GM21423 (cell line): ENCODE measurements around the gene TMEM219.

Experiments used
- ATAC-seq: cut with Tn5 transposase; IDR thresholded peaks from one replicate; pipeline ENCODE4 v1.9.1; 2021; ENCODE audit warnings: mild to moderate bottlenecking, moderate library complexity; ENCODE audit not compliant: unreplicated experiment

Gene TMEM219

GRCh38 chr16:29994600-29995323 lies 32.9 kb downstream of the TMEM219 start:
- peak; percentile 38 for ATAC-seq

DNA sequence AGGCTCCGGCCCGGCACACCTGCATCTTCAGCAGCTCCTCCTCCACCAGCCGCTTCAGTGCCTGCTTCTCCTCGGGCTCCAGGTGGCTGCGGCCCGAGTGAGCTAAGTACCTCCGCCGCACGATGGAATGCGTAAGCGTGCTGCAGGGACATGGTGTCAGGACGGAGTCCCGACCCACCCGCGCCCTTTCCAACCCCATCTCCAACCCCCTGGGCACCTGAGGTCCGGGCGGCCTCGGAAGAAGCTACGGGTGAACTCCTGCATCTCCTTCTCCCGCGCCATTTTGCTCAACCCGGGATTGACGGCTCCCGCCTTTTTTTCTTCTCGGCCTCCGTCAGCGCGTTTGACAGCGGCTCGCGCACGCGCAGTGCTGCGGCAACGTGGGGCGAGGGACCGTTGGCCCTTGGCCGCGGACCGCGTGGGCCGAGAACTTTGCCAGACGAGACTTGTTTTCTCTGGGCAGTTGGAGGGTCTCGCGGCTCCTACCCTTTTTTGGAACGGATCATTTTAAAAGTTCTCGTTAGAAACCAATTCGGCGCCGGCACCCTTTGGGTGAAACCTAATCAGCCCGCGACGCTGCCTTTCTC lies 33.5 kb downstream of the TMEM219 start, which contains the start of gene HIRIP3:
Gene HIRIP3 (minus strand): TSS at position 294 of the 587 bp plus-strand sequence. CDS start 12 bp downstream, at position 282.
- ATAC-seq = peak; percentile 45

DNA sequence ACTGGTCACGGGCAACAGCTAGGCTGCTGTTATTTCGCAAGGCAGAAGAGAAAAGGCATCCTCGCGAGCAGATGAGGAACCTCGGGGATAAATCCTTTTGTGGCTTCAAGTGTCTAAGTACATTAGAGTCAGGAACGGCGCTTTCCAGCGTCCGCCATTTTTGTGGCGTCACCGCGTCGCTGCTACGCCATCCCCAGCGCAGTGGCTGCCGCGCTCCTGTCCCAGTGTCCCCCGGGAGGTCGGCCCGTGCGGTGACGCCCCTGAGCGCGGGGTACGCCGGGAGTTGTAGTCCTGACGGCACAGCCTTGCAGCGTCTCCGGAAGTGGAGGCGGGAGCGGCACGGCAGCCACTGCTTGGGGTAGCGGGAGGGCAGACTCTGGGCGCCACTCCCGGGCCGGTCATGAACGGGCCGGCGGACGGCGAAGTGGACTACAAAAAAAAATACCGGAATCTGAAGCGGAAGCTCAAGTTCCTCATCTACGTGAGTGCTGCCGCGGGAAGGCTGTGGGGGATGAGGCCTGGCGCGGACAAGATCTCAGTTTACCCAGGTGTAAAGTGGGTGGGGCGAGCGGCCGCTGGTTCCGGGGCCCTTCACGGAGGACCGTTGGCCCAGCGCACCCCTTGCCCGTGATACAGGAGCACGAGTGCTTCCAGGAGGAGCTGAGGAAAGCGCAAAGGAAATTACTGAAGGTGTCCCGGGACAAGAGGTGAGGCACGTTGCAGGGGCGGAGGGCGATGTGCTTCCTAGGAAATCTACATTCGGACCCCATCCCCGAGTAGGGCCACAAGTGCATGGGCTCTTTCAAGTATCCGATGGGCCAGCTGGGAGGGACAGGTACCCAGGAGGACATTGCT lies 34.3 kb downstream of the TMEM219 start, which contains the start of gene INO80E:
Gene INO80E (plus strand): TSS at position 331 of the 855 bp plus-strand sequence. CDS start 70 bp downstream, at position 401.
- ATAC-seq = peak; percentile 88

DNA sequence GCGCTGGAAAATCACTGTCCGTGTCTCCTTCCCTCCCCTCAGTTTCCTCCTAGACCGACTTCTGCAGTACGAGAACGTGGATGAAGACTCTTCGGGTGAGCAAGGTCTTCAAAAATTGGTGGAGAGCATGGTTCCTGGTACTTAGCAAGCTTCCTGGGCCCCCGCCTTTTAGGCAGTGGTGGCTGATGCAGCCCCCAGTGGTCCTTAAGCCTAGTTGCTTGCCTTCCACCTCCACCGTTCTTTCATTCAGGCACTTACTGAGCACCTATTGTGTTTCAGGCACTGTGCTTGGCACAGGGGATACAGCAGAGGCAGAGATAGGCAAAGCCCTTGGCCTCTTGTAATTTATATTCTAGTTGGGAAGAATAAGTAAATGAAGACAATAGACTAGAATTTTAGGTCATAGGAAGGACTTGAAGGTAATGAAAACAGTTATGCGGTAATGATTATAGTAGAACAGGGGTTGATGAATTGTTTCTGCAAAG lies 34.9 kb downstream of the TMEM219 start:
- no peak for ATAC-seq

- ATAC-seq = no peak
Measured at GRCh38 chr16:29999605-30000004, 37.7 kb downstream of the TMEM219 start.

DNA sequence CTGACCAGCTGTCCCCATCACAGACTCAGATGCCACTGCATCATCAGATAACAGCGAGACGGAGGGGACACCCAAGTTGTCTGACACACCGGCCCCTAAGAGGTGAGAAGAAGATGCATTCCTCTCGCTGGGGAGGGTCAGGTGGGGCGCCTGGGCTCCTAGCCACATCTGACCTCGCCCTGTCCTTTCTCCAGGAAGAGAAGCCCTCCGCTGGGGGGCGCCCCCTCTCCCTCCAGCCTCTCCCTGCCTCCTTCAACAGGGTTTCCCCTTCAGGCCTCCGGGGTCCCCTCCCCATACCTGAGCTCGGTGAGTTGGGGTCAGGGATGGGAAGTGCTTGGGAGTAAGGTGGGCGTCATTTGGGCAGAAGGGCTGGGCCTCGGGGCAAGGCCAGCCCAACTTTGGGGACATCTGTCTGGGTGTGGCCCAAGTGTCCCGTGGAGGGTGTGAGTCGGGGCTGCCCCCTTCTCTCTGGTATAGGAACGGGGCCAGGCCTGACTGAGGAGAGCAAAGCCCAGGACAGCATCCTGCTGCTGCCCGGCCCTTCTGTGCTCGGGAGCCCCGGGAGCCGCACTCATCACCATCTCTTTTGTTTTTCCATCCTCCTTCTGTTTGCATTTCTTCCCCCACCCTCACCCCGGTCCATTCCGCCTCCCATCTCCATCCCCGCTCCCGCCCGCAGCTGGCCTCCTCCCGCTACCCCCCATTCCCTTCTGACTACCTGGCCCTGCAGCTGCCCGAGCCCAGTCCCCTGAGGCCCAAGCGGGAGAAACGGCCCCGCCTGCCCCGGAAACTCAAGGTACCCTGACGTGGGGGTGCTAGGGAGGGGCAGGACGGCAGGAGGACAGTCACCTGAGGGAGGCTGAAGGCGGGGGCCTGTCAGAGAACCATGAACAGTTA lies 39.1 kb downstream of the TMEM219 start:
- no peak for ATAC-seq

DNA sequence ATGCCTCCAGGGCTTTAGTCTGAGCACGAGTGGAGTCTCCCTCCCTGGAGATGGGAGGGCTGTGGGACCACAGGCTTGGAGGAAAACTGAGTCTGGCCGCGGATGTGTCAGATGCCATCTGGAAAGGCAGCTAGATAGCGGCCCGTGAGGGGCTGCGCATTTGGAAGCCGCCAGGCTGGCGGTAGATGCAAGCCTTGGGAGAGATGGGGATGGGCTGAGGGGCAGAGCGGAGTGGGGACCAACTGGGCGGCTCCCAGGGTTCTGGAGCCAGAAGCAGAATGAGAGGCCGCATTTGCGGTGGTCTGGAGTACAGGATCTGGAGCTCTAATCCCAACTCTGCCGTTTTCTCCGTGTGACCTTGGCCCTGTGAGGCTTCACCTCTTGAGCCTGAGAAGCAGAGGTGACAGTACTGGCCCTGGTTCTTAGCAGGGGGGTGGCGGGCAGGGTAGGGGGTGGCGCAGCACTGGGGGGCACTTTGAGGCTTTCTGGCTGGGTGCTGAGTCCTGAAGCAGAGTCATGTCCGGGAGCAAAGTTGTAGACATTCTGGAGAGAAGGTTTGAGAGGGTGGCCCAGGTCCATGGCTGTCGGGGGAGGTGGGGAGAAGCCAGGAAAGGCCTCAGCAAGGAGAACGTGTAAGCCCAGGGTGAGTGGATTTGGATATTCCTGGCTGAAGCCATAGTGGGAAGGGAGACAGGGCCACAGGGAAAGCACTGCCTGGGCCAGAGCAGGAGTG lies 40.9 kb downstream of the TMEM219 start:
- no peak for ATAC-seq

DNA sequence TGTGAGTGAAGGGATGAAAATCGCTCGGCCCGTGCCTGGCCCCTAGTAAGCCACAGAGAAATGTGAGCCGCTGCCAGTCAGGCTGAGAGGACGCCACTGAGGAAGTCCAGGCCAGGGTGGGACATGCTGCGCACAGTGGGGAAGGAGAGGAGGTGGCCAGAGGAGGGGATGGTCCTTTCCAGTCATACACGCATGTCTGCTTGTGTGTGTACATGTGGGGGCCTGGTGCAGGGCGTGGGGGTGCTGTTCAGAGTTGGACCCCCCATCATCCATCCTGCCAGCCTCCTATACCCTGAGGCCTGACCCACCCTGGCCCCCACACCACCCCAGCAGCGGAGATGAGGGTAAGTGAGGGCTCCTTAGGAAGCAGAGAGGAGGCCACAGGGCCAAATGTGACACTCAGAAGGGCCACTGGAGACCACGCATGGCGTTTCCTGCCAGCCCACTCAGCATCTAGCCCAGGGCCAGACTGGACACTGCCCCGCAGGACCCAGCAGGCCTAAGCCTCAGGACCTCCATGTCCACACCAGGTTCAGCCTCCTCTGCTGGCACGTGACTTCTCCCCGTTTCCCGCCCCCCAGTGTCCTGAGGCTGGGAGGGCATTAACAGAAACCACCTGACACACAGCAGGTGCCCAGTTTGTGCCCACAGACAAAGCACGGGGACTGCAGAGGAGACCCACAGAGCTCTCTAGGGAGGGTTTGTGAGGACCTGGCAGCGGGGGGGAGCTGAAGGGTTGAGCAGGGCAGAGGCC lies 42.0 kb downstream of the TMEM219 start:
- ATAC-seq = no peak

GRCh38 chr16:30004424-30004776 lies 42.5 kb downstream of the TMEM219 start:
- no peak for ATAC-seq

GRCh38 chr16:30004811-30005242 lies 42.9 kb downstream of the TMEM219 start:
- ATAC-seq = no peak

GRCh38 chr16:30005341-30006094 lies 43.6 kb downstream of the TMEM219 start:
- ATAC-seq = no peak

DNA sequence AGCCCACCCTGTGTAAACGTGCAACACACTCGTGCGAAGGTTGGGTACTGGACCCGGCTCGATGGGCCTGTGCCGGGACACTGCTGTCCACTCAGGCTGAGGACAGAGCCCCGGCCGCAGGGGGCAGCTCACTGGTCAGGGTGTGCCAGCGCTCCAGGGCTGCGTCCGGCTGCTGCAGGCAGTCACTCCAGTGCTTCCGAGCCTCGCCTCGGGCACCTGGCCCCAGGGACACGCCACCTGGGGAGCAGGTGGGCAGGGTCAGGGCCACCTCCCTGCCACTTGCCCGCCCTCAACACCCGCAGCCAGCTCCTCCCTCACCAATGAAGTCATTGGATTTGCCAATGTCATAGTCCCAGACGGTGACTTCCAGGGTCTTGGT lies 44.2 kb downstream of the TMEM219 start:
- ATAC-seq = no peak

GRCh38 chr16:30006659-30007377 lies 44.9 kb downstream of the TMEM219 start:
- ATAC-seq = no peak

DNA sequence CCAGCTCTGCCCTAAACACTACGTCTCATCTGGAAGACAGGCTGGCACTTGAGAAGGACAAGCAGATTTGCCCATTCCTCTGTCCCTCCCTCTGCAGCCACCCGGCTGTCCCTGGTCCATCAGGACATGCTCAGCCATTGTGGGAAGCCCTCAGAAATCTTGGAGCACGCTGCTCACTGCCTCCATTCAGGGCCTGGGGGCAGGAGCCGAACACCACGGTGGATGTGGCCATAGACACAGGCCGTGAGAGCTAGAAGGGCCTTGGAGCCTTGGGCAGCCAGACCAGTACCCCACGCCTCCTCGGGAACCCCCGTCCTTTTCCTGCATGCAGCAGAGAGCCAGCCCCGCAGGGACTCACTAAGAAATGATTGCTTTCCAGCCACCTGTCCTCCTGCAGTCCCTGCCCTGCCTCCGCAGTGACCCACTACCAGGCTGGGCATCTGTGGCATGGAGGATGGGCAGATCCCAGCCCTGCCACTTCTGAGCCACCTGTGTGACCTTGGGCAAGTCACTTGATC lies 45.6 kb downstream of the TMEM219 start:
- no peak for ATAC-seq

GRCh38 chr16:30009085-30009862 lies 47.4 kb downstream of the TMEM219 start:
- no peak for ATAC-seq

- no peak for ATAC-seq
Measured at GRCh38 chr16:30009990-30010843, 48.3 kb downstream of the TMEM219 start.
